H9 (cell line): ENCODE results near the gene CDKN2B. TPM values are rescaled to one million over a fixed set of nuclear protein-coding genes. Genes with fewer than 3 reads are reported as not detected.

Experiments used
- DNase-seq: peaks from one replicate; pipeline ENCODE4 v3.0.0-alpha.2; 2017
- H2AFZ ChIP-seq: one replicate; pipeline ENCODE4 v1.6.1; 2013; ENCODE audit warnings: mild to moderate bottlenecking, low read length, control low read depth, moderate library complexity
- H2AK5ac ChIP-seq: 2 replicates; pipeline ENCODE4 v1.6.1; 2013; ENCODE audit warnings: low read length, control low read depth, mixed read lengths; ENCODE audit not compliant: insufficient read length
- H2BK120ac ChIP-seq: one replicate; pipeline ENCODE4 v1.6.1; 2013; ENCODE audit warnings: low read depth, mild to moderate bottlenecking, low read length, control low read depth, inconsistent platforms; ENCODE audit not compliant: poor library complexity, severe bottlenecking
- H2BK12ac ChIP-seq: 2 replicates; pipeline ENCODE4 v1.6.1; 2013; ENCODE audit warnings: low read length, control low read depth, mixed read lengths, low read depth; ENCODE audit not compliant: insufficient read length
- H2BK15ac ChIP-seq: 2 replicates; pipeline ENCODE4 v1.6.1; 2013; ENCODE audit warnings: low read depth, low read length, control low read depth
- H2BK20ac ChIP-seq: one replicate; pipeline ENCODE4 v1.6.1; 2013; ENCODE audit warnings: low read depth, mild to moderate bottlenecking, low read length, control low read depth, inconsistent platforms; ENCODE audit not compliant: poor library complexity, severe bottlenecking
- H2BK5ac ChIP-seq: 2 replicates; pipeline ENCODE4 v1.6.1; 2013; ENCODE audit warnings: low read length, control low read depth, mixed read lengths; ENCODE audit not compliant: insufficient read length
- H3K14ac ChIP-seq: 2 replicates; pipeline ENCODE4 v1.6.1; 2013; ENCODE audit warnings: low read length, control low read depth; ENCODE audit not compliant: insufficient read depth
- H3K18ac ChIP-seq: 2 replicates; pipeline ENCODE4 v1.6.1; 2013; ENCODE audit warnings: low read depth, mild to moderate bottlenecking, mixed read lengths, low read length, control low read depth; ENCODE audit not compliant: insufficient read length
- H3K23ac ChIP-seq: 2 replicates; pipeline ENCODE4 v1.6.1; 2013; ENCODE audit warnings: low read length, control low read depth, mixed read lengths, low read depth; ENCODE audit not compliant: insufficient read length
- H3K23me2 ChIP-seq: 2 replicates; pipeline ENCODE4 v1.6.1; 2013; ENCODE audit warnings: low read depth, mild to moderate bottlenecking, mixed read lengths, low read length, control low read depth; ENCODE audit not compliant: insufficient read length, poor library complexity, severe bottlenecking
- H3K27ac ChIP-seq: 2 replicates; pipeline ENCODE4 v1.5.1; 2013; ENCODE audit warnings: low read length, control low read depth, mixed read lengths, low read depth; ENCODE audit not compliant: insufficient read length
- H3K27me3 ChIP-seq: 2 replicates; pipeline ENCODE4 v1.6.1; 2013; ENCODE audit warnings: low read length, control low read depth, inconsistent platforms; ENCODE audit not compliant: insufficient read depth
- H3K4ac ChIP-seq: 2 replicates; pipeline ENCODE4 v1.6.1; 2013; ENCODE audit warnings: low read depth, mild to moderate bottlenecking, control low read depth, inconsistent platforms, low read length, moderate library complexity
- H3K4me1 ChIP-seq: 2 replicates; pipeline ENCODE4 v1.6.1; 2013; ENCODE audit warnings: low read length, control low read depth, inconsistent platforms; ENCODE audit not compliant: insufficient read depth
- H3K4me2 ChIP-seq: 2 replicates; pipeline ENCODE4 v1.6.1; 2013; ENCODE audit warnings: low read length, control low read depth, mixed read lengths; ENCODE audit not compliant: insufficient read length, insufficient read depth
- H3K56ac ChIP-seq: 2 replicates; pipeline ENCODE4 v1.6.1; 2013; ENCODE audit warnings: low read depth, mild to moderate bottlenecking, mixed read lengths, low read length, control low read depth; ENCODE audit not compliant: insufficient read length
- H3K79me1 ChIP-seq: 2 replicates; pipeline ENCODE4 v1.6.1; 2013; ENCODE audit warnings: low read depth, mild to moderate bottlenecking, moderate library complexity, low read length, control low read depth, inconsistent platforms; ENCODE audit not compliant: insufficient read depth, poor library complexity, severe bottlenecking
- H3K79me2 ChIP-seq: 2 replicates; pipeline ENCODE4 v1.6.1; 2013; ENCODE audit warnings: low read length, control low read depth, inconsistent platforms; ENCODE audit not compliant: insufficient read depth
- H3K9ac ChIP-seq: 2 replicates; pipeline ENCODE4 v1.6.1; 2013; ENCODE audit warnings: low read length, control low read depth, mixed read lengths; ENCODE audit not compliant: insufficient read length; ENCODE audit errors: extremely low read depth
- H3K9me3 ChIP-seq: one replicate; pipeline ENCODE4 v1.6.1; 2013; ENCODE audit warnings: low read depth, low read length, inconsistent platforms; ENCODE audit not compliant: control insufficient read depth
- H3T11ph ChIP-seq: one replicate; pipeline ENCODE4 v1.6.1; 2013; ENCODE audit warnings: mild to moderate bottlenecking, low read length, control low read depth, inconsistent platforms
- H4K20me1 ChIP-seq: one replicate; pipeline ENCODE4 v1.6.1; 2013; ENCODE audit not compliant: control insufficient read depth, insufficient read length, insufficient read depth
- H4K5ac ChIP-seq: 2 replicates; pipeline ENCODE4 v1.6.1; 2013; ENCODE audit warnings: low read depth, mild to moderate bottlenecking, mixed read lengths, low read length, control low read depth; ENCODE audit not compliant: insufficient read length
- H4K8ac ChIP-seq: replicated peaks from 2 replicates; pipeline ENCODE4 v1.6.1; 2013; ENCODE audit warnings: low read length, control low read depth, mixed read lengths, low read depth; ENCODE audit not compliant: insufficient read length
- H4K91ac ChIP-seq: 2 replicates; pipeline ENCODE4 v1.6.1; 2013; ENCODE audit warnings: low read depth, mild to moderate bottlenecking, moderate library complexity, mixed read lengths, low read length, control low read depth; ENCODE audit not compliant: insufficient read length
- H3K27ac Mint-ChIP-seq, 3 experiments: 2 replicates in 2 of 3; 3 replicates in 1 of 3; pipeline ENCODE4 v1.8.0; 2020 to 2021; ENCODE audit warnings: mixed read lengths in 3 of 3, mild to moderate bottlenecking in 1 of 3, moderate library complexity in 1 of 3
- H3K27me3 Mint-ChIP-seq: 2 replicates; pipeline ENCODE4 v1.8.0; 2021; ENCODE audit warnings: low read depth, mild to moderate bottlenecking, moderate library complexity, mixed read lengths
- H3K36me3 Mint-ChIP-seq, 3 experiments: 2 replicates in 2 of 3; 3 replicates in 1 of 3; pipeline ENCODE4 v1.8.0; 2020 to 2021; ENCODE audit warnings: low read depth in 3 of 3, mixed read lengths in 3 of 3; ENCODE audit not compliant: insufficient read depth in 1 of 3
- H3K4me1 Mint-ChIP-seq, 2 experiments: 2 replicates each; pipeline ENCODE4 v1.8.0; 2020; ENCODE audit warnings: mixed read lengths in 2 of 2
- H3K4me3 Mint-ChIP-seq, 2 experiments: 2 replicates in 1 of 2; 3 replicates in 1 of 2; pipeline ENCODE4 v1.8.0; 2020 to 2021; ENCODE audit warnings: mild to moderate bottlenecking in 2 of 2, mixed read lengths in 2 of 2, moderate library complexity in 1 of 2
- H3K9me3 Mint-ChIP-seq, 2 experiments: 2 replicates in 1 of 2; 3 replicates in 1 of 2; pipeline ENCODE4 v1.8.0; 2020; ENCODE audit warnings: mild to moderate bottlenecking in 2 of 2, mixed read lengths in 2 of 2, moderate library complexity in 1 of 2
- CTCF ChIP-seq: fragments of 200-600 bp; sonication (generic); conservative IDR thresholded peaks from 3 replicates; pipeline ENCODE4 v1.8.0; 2021; ENCODE audit warnings: antibody characterized with exemption, mild to moderate bottlenecking
- WGBS: extraction: QIAGEN DNeasy Blood & Tissue Kit; methylation state at CpG from one replicate; pipeline ENCODE4 v1.1.7; 2013; ENCODE audit warnings: missing lambda C conversion rate, low lambda C conversion rate, mixed read lengths; ENCODE audit not compliant: insufficient read length; ENCODE audit errors: extremely low coverage; 5-methylcytosine and 5-hydroxymethylcytosine counted together
- total RNA-seq: library from RNA; stranded (reverse); gene quantifications from 2 replicates; pipeline ENCODE4 v1.2.1, GENCODE V29; 2021

Gene CDKN2B
- total RNA-seq, 1 experiment from 2014 or later: 0.13 TPM

GRCh38 chr9:22033012-22033630 lies 24.0 kb upstream of the CDKN2B start:
- no peak overlapping the region for H2BK12ac ChIP-seq
- no peaks in the 10 kb centered on the region for H4K20me1 ChIP-seq
- TF ChIP-seq CTCF: no peak
- no CpG with 5 or more reads among the region's 8 CpGs for WGBS
- H3K9ac ChIP-seq: no peak overlapping the region
- no peak overlapping the region for H2BK20ac ChIP-seq
- no peak overlapping the region for H3K4me2 ChIP-seq
- H3T11ph ChIP-seq: no peak overlapping the region
- H3K4ac ChIP-seq: no peak overlapping the region
- Mint-ChIP-seq H3K4me3 (no peak overlapping the region), H3K4me1 (peaks cover 5 to 9% of the 10 kb centered on the region in 2 experiments; a peak in 3 of 4 replicates), H3K9me3 (no peaks in the 10 kb centered on the region), H3K27me3 (no peaks in the 10 kb centered on the region; the same call in 1 of the 2 replicates), H3K27ac (no peak overlapping the region), H3K36me3 (no peaks in the 10 kb centered on the region)
- no peaks in the 10 kb centered on the region for H3K23me2 ChIP-seq
- H2BK15ac ChIP-seq: no peak overlapping the region
- H3K79me2 ChIP-seq: no peaks in the 10 kb centered on the region
- H2AK5ac ChIP-seq: no peak overlapping the region
- H4K5ac ChIP-seq: no peak overlapping the region
- H2BK5ac ChIP-seq: no peak overlapping the region
- H3K18ac ChIP-seq: no peak overlapping the region
- no peak overlapping the region for H2BK120ac ChIP-seq
- H3K4me1 ChIP-seq: peaks cover 3% of the 10 kb centered on the region; the same call in 1 of the 2 replicates
- no peak overlapping the region for H4K91ac ChIP-seq
- H3K79me1 ChIP-seq: no peaks in the 10 kb centered on the region
- no peak overlapping the region for H3K14ac ChIP-seq
- no peaks in the 10 kb centered on the region for H3K9me3 ChIP-seq
- no peak overlapping the region for H2AFZ ChIP-seq
- H4K8ac ChIP-seq: no peak overlapping the region
- no peak overlapping the region for H3K56ac ChIP-seq
- no peaks in the 10 kb centered on the region for H3K27me3 ChIP-seq
- H3K27ac ChIP-seq: no peak overlapping the region
- DNase-seq: no peak
- no peak overlapping the region for H3K23ac ChIP-seq
